MM.1S (cell line): ENCODE results near the gene CREB5.

Source experiments
- CTCF ChIP-seq: fragments of 300-600 bp; sonication (generic); IDR thresholded peaks from 2 replicates; pipeline ENCODE4 v1.5.1; 2016; ENCODE audit warnings: antibody characterized with exemption, low read length, mixed read lengths
- EZH2 ChIP-seq: fragments of 300-600 bp; sonication (generic); optimal IDR thresholded peaks from 2 replicates; pipeline ENCODE3; 2017; ENCODE audit warnings: low read depth, mild to moderate bottlenecking, antibody characterized with exemption, low read length, mixed read lengths
- EZH2phosphoT487 ChIP-seq: fragments of 300-600 bp; sonication (generic); IDR thresholded peaks from 2 replicates; pipeline ENCODE4 v1.6.1; 2018; ENCODE audit warnings: antibody characterized with exemption, low read length

- TF ChIP-seq CTCF: no peak
- no peak for TF ChIP-seq EZH2
- TF ChIP-seq EZH2phosphoT487: no peak
Measured at GRCh38 chr7:28619256-28619655, 206.9 kb downstream of the CREB5 start.
